ENCODE results near the gene IRS2.

The IRS2 gene

GRCh38 chr13:109809216-109809932, 23.0 kb upstream of the IRS2 start:
- DNase-seq (ENCODE audit: extremely low read depth in 1 of 2, low read depth in 1 of 2) = no peak

DNA sequence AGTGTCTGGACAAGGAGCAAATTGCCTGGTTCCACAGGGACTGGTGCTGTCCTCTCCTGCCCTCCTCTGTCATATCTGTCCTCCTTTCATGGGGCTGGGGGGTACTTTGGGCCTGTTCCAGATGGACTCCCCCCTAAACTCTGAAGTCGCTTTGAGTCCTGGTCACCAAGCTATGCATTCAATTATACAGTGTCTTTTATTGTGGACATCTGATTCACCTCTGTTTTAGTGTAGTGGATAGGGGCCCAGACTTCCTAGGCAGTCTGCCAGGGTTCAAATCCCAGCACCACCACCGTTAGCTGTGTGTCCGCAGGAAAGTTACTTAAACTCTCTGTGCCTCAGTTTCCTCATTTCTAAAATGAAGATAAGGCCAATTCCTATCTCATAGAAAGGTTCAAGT, 21.0 kb upstream of the IRS2 start:
- no peak for DNase-seq (ENCODE audit: extremely low read depth in 1 of 2, low read depth in 1 of 2)

DNA sequence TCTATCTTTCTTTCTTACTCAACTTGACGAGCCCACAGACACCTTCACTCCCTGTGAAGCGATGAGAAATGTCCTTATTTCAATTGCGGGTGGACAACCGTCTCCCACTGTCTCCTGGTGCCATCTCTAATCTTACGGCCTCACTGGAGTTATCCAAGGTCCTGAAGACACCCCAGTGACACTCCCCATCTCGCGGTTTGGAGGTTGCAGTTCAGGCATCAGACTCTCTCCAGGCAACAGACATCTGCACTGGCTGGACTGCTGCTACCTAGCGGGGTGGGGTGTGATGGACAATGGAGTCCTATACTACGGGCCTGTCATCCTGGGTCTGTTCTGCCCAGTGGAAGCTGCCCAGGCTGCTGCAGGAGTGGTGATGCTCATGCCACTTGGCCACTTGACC, 18.3 kb upstream of the IRS2 start:
- DNase-seq (ENCODE audit: extremely low read depth in 1 of 2, low read depth in 1 of 2) = no peak

DNA sequence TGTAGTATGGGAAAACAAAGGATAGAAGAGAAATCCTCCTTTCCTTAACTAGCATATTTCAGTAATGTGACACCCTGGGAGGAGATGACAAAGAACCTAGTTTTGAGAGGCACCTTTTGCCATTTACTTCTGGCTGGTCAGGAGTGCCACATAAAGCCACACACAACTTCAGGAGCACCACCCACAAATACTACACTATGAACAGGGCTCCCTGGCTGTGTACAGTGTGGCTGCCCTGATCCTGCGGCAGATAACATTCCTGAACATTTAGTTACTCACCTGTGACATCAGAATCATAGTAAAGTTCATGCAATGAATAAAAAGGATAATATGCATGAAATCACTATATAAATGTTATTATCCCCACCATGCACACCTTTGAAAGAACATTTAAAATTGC, 17.4 kb upstream of the IRS2 start:
- DNase-seq (ENCODE audit: extremely low read depth in 1 of 2, low read depth in 1 of 2) = no peak

DNA sequence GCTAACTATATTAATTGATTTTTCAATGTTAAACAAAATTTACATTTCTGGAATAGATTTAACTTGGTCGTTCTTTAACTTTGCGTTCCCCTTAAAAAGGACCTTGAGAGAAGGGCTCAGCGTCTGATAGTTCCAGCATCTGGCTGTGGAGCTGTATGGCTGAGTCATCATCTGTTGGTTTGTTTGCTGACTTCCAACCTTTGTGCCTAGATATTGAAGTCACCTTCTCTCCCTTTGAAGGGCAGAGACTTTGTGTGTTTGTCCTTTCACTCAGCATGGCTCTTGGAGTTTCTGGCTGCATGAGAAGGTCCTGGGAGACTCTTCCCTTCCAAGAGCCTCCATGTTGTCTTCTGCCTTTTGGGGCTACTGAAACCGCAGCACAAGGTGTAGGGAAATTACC, 16.6 kb upstream of the IRS2 start:
- no peak for DNase-seq (ENCODE audit: extremely low read depth in 1 of 2, low read depth in 1 of 2)

DNA sequence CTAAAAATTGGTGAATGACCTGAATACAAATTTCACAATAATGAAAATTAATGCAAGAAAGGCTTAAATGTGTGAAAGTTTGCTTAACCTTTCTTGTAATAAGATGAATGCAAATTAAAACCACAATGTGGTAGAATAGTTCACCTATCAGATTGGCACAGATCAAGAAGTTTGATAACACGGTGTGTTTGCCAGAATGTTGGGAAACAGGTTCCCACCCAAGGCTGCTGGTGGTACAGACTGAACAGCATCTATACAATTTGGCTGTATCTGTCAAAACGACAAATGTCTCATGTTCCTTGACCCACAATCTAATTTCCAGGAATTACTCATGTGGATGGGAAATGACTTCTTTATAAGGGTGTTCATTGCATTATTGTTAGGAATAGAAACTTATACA, 8.6 kb upstream of the IRS2 start:
- no peak for DNase-seq (ENCODE audit: extremely low read depth in 1 of 2, low read depth in 1 of 2)

- DNase-seq (ENCODE audit: extremely low read depth in 1 of 2, low read depth in 1 of 2) = no peak
Observed at GRCh38 chr13:109794095-109794494, 7.7 kb upstream of the IRS2 start.

GRCh38 chr13:109792416-109793059, 6.2 kb upstream of the IRS2 start:
- no peak for DNase-seq (ENCODE audit: extremely low read depth in 1 of 2, low read depth in 1 of 2)

GRCh38 chr13:109790942-109791605, 4.7 kb upstream of the IRS2 start:
- DNase-seq (ENCODE audit: extremely low read depth in 1 of 2, low read depth in 1 of 2) = no peak

DNA sequence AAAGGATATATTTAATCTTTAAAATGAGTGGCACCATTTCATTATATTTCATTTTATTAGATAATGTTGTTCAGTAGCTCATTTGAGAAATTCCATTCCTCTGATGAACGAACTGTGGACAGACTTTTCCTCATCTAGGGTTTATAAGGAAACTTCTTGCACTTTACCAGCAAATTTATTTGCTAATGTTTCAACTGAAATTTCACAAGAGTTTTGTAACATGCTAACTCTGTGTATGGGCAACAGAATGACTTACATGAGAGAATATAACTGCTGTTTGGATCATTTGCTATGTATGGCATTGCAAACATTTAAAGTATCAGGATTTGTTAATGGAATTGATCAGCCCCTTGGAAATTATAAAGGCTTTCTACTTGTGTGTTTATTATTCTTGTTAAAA, 3.7 kb upstream of the IRS2 start:
- no peak for DNase-seq (ENCODE audit: extremely low read depth in 1 of 2, low read depth in 1 of 2)

DNA sequence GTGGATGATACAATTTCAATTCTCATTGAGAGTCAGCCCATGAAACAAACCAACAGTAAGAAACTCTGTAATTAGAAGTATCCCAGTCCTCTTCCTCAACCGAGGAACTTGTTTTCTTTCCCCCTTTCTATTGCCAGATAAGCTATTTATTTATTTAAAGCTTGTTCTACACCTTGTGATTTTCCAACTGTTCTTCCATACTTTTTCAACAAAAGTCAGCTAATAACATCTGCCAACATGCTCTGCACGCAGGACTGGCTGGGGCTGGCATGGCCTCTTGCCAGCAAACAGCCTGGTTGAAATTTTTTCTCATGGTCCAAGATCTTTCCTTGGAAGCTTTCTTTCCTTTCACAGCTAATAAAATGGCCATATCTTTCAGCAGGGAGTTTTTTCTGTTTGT, 2.9 kb upstream of the IRS2 start:
- DNase-seq (ENCODE audit: extremely low read depth in 1 of 2, low read depth in 1 of 2) = no peak

DNA sequence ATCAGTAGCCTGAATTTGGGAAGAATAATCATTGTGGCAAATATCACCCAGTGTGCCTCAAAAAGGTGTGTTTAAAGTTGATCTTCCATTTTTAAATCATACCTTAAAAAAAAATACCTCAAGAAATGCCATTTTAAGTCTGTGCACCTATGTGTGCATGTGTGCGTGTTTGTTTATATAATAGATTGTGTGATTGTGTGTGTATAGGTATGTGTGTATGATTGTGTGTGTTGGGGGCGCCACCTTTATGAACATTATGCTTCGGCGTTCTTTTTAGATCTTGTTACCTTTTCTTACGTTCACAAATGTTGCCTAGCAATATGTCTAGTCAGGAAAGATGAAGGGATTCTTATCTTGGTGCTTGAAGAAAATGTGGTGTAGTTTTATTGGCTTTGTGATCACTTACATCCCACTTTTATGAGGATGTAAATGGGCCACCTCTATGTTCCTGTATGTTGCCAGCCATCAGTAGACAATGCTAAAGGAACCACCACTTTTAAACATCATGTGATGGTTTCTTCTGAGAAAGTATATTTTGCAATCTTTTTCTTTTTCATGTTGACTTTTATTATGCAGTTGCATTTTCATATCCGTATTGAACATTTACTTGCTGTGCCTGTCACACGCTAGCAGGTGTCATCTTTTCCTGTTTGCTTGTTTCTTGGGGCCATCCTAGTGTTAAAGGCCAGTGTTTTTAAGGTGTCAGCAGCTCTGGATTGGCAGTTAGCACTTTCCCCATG, 2.2 kb upstream of the IRS2 start:
- DNase-seq (ENCODE audit: extremely low read depth in 1 of 2, low read depth in 1 of 2) = no peak

GRCh38 chr13:109787135-109787954, 962 bp upstream of the IRS2 start:
- DNase-seq (ENCODE audit: extremely low read depth in 1 of 2, low read depth in 1 of 2) = no peak

DNA sequence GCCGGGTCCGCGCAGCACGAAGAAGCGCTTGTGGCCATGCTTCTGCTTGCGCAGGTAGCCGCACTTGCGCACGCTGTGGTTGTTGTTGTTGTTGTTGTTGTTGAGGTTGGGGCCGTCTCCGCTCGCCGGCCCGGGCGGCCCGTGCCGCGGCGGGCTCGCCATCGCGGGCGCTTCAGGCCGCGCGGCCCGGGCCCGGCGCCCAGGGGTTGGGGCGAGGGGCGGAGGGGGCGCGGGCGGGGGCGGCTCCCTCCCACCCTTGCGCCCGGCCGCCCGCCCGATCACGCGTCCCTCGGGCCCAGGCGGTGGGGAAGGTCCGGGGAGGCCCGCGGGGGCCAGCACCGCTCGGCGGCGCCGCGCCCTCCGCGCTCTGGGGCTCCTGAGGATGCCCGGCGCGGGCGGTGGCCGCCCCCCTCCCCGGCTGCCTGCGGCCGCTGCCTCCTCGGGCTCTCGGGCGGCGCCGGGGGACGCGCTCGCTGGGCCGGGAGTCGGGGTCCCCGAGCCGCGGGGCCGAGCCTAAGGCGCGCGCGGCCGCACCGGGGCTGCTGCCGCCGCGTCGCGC, 412 bp downstream of the IRS2 start:
- no peak for DNase-seq (ENCODE audit: extremely low read depth in 1 of 2, low read depth in 1 of 2)

GRCh38 chr13:109785141-109785891, 1.1 kb downstream of the IRS2 start:
- no peak for DNase-seq (ENCODE audit: extremely low read depth in 1 of 2, low read depth in 1 of 2)

GRCh38 chr13:109784590-109785140, 1.7 kb downstream of the IRS2 start:
- no peak for DNase-seq (ENCODE audit: extremely low read depth in 1 of 2, low read depth in 1 of 2)

GRCh38 chr13:109783815-109784589, 2.4 kb downstream of the IRS2 start:
- no peak for DNase-seq (ENCODE audit: extremely low read depth in 1 of 2, low read depth in 1 of 2)

DNA sequence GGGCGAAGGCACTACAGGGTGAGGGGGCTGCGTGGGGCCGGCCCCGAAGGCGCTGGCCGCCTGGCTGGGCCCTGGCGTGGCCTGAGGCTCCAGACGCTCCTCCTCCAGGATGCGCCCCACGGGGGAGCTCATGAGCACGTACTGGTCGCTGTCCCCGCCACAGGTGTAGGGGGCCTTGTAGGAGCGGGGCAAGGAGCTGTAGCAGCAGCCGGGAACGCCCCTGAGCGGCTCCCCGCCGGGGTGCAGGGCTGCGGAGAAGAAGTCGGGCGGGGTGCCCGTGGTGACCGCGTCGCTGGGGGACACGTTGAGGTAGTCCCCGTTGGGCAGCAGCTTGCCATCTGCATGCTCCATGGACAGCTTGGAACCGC, 3.0 kb downstream of the IRS2 start:
- no peak for DNase-seq (ENCODE audit: extremely low read depth in 1 of 2, low read depth in 1 of 2)
